Measurements from ENCODE around the gene EFNA1. TPM values are rescaled to one million over a fixed set of nuclear protein-coding genes. Genes with fewer than 3 reads are reported as not detected.

The EFNA1 gene
- total and polyA plus RNA-seq, 4 donors: 58.6 to 236 (median 179) TPM

GRCh38 chr1:155170101-155170785, 42.6 kb downstream of the EFNA1 start:
- no peak for DNase-seq (ENCODE audit: low spot score)
- Histone ChIP-seq H3K27ac (ENCODE audit: low read depth in 1 of 2, low read length in 2 of 2) (no peak overlapping the region), H3K9ac (ENCODE audit: low read depth in 1 of 2, low read length in 2 of 2) (no peak overlapping the region), H3K27me3 (ENCODE audit: control insufficient read depth in 4 of 4, insufficient read depth in 4 of 4, low read length in 3 of 4) (peaks cover 0 to 3% (median 0%) of the 10 kb centered on the region in 4 donors), H3K9me3 (ENCODE audit: control insufficient read depth in 4 of 4, low read length in 3 of 4) (no peaks in the 10 kb centered on the region), H3K4me1 (ENCODE audit: control insufficient read depth in 4 of 4, insufficient read depth in 4 of 4, low read length in 3 of 4) (peaks cover 0 to 21% (median 15%) of the 10 kb centered on the region in 4 donors), H3K4me3 (ENCODE audit: low read depth in 1 of 3, low read length in 3 of 3) (no peak overlapping the region), H3K36me3 (ENCODE audit: control insufficient read depth in 4 of 4, insufficient read depth in 3 of 4, low read depth in 1 of 4, low read length in 3 of 4) (peaks cover 0 to 11% (median 5%) of the 10 kb centered on the region in 4 donors)
- no peak for TF ChIP-seq HNF4A (conservative IDR thresholded peaks at IDR 0.05)
- TF ChIP-seq NR2F2 (IDR thresholded peaks at IDR 0.05): no peak
- TF ChIP-seq ATF3 (IDR thresholded peaks at IDR 0.05): no peak
- TF ChIP-seq TAF1 (conservative IDR thresholded peaks at IDR 0.05): no peak
- TF ChIP-seq GABPA (IDR thresholded peaks at IDR 0.05 in 1 of 2, conservative IDR thresholded peaks at IDR 0.05 in 1 of 2): no peak
- no peak for TF ChIP-seq FOXA2 (IDR thresholded peaks at IDR 0.05)
- no peak for TF ChIP-seq FOXA1 (IDR thresholded peaks at IDR 0.05)
- TF ChIP-seq, protein P1, sequence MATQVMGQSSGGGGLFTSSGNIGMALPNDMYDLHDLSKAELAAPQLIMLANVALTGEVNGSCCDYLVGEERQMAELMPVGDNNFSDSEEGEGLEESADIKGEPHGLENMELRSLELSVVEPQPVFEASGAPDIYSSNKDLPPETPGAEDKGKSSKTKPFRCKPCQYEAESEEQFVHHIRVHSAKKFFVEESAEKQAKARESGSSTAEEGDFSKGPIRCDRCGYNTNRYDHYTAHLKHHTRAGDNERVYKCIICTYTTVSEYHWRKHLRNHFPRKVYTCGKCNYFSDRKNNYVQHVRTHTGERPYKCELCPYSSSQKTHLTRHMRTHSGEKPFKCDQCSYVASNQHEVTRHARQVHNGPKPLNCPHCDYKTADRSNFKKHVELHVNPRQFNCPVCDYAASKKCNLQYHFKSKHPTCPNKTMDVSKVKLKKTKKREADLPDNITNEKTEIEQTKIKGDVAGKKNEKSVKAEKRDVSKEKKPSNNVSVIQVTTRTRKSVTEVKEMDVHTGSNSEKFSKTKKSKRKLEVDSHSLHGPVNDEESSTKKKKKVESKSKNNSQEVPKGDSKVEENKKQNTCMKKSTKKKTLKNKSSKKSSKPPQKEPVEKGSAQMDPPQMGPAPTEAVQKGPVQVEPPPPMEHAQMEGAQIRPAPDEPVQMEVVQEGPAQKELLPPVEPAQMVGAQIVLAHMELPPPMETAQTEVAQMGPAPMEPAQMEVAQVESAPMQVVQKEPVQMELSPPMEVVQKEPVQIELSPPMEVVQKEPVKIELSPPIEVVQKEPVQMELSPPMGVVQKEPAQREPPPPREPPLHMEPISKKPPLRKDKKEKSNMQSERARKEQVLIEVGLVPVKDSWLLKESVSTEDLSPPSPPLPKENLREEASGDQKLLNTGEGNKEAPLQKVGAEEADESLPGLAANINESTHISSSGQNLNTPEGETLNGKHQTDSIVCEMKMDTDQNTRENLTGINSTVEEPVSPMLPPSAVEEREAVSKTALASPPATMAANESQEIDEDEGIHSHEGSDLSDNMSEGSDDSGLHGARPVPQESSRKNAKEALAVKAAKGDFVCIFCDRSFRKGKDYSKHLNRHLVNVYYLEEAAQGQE (IDR thresholded peaks at IDR 0.05): no peak
- TF ChIP-seq SP1 (IDR thresholded peaks at IDR 0.05): no peak
- TF ChIP-seq YY1 (IDR thresholded peaks at IDR 0.05): no peak
- TF ChIP-seq EGR1 (IDR thresholded peaks at IDR 0.05; ENCODE audit: low read depth in 2 of 2): no peak
- no peak for TF ChIP-seq RAD21 (IDR thresholded peaks at IDR 0.05)
- no peak for TF ChIP-seq JUND (IDR thresholded peaks at IDR 0.05)
- no peak for TF ChIP-seq HNF4G (IDR thresholded peaks at IDR 0.05)
- no peak for TF ChIP-seq RXRA (IDR thresholded peaks at IDR 0.05)
- TF ChIP-seq, protein P2, sequence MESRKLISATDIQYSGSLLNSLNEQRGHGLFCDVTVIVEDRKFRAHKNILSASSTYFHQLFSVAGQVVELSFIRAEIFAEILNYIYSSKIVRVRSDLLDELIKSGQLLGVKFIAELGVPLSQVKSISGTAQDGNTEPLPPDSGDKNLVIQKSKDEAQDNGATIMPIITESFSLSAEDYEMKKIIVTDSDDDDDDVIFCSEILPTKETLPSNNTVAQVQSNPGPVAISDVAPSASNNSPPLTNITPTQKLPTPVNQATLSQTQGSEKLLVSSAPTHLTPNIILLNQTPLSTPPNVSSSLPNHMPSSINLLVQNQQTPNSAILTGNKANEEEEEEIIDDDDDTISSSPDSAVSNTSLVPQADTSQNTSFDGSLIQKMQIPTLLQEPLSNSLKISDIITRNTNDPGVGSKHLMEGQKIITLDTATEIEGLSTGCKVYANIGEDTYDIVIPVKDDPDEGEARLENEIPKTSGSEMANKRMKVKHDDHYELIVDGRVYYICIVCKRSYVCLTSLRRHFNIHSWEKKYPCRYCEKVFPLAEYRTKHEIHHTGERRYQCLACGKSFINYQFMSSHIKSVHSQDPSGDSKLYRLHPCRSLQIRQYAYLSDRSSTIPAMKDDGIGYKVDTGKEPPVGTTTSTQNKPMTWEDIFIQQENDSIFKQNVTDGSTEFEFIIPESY (IDR thresholded peaks at IDR 0.05): no peak
- TF ChIP-seq, protein P3, sequence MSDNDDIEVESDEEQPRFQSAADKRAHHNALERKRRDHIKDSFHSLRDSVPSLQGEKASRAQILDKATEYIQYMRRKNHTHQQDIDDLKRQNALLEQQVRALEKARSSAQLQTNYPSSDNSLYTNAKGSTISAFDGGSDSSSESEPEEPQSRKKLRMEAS (IDR thresholded peaks at IDR 0.05): no peak
- TF ChIP-seq, protein P4, sequence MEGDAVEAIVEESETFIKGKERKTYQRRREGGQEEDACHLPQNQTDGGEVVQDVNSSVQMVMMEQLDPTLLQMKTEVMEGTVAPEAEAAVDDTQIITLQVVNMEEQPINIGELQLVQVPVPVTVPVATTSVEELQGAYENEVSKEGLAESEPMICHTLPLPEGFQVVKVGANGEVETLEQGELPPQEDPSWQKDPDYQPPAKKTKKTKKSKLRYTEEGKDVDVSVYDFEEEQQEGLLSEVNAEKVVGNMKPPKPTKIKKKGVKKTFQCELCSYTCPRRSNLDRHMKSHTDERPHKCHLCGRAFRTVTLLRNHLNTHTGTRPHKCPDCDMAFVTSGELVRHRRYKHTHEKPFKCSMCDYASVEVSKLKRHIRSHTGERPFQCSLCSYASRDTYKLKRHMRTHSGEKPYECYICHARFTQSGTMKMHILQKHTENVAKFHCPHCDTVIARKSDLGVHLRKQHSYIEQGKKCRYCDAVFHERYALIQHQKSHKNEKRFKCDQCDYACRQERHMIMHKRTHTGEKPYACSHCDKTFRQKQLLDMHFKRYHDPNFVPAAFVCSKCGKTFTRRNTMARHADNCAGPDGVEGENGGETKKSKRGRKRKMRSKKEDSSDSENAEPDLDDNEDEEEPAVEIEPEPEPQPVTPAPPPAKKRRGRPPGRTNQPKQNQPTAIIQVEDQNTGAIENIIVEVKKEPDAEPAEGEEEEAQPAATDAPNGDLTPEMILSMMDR (IDR thresholded peaks at IDR 0.05; ENCODE audit: low read depth, low read length, missing input control): no peak
- WGBS: 96% methylated on average over 2 of the region's 2 CpGs

Data from liver (tissue), 9 donors.